Left renal cortex interstitium (tissue), 4 donors: ENCODE data around the gene DNPH1. TPM values are rescaled to one million over a fixed set of nuclear protein-coding genes. Genes with fewer than 3 reads are reported as not detected.

Experiments used
- DNase-seq, 4 donors: peaks; one replicate each; pipeline ENCODE4 v3.0.0-alpha.2; 2013; ENCODE audit warnings: low read depth in 4 of 4, low spot score in 2 of 4, missing footprints in 1 of 4
- polyA plus RNA-seq, 4 donors: library from polyadenylated mRNA; unstranded; fragments of 120-200 nt; gene quantifications; one replicate each; pipeline ENCODE4 v1.2.1, GENCODE V29; 2013; ENCODE audit not compliant: insufficient read length in 4 of 4

The DNPH1 gene, protein sequence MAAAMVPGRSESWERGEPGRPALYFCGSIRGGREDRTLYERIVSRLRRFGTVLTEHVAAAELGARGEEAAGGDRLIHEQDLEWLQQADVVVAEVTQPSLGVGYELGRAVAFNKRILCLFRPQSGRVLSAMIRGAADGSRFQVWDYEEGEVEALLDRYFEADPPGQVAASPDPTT
- polyA plus RNA-seq: 100 to 1,000 TPM in 1 of 4 donors, 10 to 100 TPM in 3; 54.6 to 111 (median 81.2) TPM

DNA sequence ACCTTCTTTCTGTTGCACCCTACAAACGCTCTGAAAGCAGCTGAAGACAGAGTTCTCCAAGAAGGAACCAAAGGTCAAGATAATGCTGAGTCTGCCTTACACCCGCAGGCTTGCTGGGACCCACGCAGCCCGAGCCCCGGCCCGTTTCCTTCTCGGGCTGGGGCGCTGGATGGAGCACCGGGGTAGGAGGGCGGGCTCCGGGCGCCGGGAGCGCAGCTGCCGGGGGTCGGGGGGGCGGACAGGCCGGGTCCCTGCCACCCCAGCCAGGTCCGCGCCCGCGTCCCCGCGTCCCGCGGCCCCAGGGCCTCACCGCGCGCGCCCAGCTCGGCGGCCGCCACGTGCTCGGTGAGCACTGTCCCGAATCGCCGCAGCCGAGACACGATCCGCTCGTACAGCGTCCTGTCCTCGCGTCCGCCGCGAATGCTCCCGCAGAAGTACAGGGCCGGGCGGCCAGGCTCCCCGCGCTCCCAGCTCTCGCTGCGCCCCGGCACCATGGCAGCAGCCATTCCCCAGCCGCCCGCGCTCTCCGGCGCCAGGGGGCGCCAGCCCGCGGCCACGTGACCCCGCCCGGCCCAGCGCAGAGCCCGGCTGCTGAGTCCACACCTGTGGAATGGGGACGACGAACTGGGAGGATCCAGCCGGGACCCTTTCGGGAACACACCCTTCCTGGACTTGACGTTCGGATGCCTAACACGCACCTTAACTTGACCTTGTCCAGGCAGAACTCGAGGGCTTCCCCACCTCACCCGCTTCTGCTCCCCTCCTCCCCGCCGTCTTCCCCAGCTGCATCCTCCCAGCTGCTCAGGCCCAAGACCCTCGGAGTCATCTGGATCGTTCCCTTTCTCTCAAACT is at the start of gene DNPH1:
Gene DNPH1 (minus strand): TSS at position 531 of the 852 bp plus-strand sequence. CDS start 25 bp downstream, at position 506.
- peak in 2 of 4 donors; percentile 48 to 68 for DNase-seq

DNA sequence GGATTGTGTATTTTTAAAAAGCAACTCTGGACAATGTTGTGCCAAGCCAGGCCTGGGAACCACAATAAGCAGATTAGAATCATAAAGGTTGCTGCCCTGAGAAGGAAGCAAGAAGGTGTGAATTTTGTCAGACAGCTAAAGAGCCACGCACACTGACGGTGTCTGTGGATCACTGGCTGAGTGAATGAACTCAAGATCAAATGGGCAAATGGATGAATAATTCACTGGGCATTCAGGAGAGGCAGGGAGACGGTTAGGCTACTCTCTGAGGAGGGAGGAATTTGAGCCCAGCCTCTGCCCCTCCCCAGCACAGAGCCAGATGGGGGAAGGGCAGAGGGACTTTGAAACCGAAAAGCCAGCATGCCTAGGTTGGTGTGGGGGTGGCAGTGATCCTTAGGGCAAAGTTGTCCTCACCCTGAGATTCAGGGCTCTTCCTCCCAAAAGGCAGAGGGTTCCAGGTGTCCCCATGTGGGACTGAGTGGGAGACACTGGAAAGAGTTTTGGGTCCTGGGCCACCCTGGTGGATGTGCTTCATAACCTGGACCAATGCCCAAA is 49.3 kb upstream of the DNPH1 start:
- DNase-seq: no peak

DNA sequence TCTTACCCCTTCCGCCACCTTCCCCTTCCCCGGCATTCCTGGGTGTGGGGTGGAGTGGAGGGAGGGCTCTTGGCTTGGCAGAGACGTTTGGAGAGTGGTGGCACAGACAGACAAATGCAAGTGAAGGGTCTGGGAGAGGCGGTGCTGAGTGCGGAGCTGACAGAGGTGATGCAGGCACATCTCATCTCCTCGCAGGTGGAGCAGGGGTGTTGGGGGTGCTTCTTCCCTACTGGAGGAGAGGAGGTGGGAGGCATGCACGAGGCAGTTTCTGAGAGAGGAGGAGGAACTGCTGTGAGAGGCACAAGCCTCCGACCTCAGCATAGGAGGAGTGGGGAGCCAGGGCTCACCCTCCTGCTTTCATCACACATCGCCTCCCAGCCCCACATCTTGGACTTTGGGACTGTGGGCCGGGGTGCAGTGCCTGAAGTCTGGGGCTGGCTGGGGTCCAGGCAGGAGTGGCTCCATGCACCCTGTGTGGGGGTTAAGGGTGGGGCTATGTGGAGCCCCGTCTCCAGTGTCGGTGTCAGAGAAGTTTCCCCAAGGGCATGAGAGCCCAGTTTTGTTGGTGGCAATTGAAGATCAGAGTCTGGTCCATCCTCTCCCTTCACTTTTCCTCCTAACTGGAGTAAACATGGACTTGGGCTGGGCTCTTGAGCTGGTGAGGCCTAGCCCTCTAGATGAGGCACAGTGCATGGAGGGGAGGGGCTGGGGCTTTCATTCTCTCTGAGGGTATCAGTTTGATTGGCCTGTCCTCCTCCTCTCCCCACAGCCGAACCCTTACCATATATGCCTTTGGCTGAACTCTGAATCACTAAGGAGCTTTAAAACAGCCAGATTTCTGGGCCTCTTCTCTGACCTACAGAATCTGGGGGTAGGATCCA is 48.6 kb upstream of the DNPH1 start:
- DNase-seq: no peak

DNA sequence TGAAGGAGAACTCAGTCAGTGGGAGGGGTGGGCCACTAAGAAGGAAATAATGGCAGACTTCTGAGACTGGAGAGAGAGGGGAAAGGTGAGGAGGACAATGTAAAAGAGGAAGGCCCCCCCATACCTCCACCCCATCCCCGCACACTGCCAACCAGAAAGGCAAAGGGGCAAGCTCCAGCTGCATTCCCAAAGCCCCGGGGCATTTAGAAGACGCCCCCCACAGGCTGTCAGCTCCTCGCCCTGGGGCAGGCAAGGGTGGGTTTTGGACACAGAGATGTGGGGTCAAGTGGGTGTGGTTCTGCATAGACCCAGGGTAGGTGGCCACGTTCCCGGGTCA is 48.0 kb upstream of the DNPH1 start:
- DNase-seq: no peak

DNA sequence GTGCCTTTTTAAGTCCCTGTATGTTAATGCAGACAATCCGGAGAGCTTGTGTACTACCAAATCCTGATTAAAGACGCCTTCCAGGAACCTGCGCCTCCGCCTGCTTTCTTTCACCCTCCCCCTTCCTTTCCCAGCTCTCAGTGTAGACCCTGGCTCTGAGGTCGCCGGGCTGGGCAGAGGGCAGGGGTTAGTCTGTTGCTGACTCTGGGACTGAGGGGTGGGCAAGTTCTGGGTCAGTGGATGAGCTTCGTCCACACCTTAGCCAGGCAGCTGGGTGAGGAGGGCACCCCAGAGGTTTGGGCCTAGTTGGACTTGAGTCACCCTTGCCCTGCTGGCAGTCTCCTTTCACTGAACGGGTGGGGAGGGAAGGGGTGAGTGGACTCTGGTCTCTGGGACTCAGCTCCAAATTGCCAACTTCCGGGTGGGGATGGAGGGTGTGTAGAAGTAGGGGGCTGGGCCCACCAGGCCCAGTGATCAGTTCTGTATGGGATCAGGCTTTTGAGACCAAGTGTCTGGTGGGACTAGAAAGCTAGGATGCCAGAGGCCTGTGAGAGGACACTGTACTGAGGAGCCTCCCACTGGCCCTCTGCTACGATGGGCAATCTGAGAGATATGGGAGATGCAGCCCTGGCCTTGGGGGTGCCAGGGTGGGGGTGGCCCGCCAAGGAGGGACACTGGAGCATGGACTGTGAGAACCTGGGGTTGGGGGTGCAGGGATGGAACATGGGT is 47.5 kb upstream of the DNPH1 start:
- DNase-seq: no peak

DNA sequence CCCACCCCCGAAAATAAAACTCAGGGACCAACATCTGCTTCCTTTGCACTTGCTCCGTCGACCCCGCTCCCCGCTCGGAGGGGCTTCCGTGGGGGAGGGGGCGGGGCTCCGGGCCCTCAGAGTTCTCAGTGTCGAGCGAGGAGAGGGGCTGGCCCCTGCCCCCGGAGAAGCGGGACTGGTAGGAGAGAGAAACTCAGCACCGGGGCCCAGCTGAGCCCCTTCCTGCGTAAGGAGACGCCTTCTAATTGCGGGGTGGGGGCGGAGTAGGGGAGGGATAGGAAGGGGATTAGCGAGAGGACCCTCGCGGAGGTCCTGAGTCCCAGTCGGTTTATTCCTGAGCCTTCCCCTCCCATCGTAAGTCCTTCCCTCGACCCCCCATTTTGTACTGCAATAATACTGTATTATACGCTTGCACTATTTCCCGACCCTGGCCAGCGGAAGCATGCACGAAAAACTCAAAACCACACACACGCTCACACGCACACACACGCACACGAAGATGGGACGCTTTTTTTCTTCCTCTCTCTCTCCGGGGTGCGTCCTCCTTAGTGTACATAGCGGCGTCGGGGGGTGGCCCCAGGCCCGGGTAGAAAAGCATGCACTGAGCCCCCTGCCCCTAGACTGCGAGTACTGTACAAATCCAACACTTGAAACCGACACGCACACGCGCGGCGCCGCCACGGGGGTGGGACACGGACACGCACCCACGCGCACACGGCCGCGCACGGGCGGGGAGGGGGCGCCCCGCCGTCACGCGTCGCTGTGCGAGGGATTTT is 46.7 kb upstream of the DNPH1 start:
- no peak for DNase-seq

DNA sequence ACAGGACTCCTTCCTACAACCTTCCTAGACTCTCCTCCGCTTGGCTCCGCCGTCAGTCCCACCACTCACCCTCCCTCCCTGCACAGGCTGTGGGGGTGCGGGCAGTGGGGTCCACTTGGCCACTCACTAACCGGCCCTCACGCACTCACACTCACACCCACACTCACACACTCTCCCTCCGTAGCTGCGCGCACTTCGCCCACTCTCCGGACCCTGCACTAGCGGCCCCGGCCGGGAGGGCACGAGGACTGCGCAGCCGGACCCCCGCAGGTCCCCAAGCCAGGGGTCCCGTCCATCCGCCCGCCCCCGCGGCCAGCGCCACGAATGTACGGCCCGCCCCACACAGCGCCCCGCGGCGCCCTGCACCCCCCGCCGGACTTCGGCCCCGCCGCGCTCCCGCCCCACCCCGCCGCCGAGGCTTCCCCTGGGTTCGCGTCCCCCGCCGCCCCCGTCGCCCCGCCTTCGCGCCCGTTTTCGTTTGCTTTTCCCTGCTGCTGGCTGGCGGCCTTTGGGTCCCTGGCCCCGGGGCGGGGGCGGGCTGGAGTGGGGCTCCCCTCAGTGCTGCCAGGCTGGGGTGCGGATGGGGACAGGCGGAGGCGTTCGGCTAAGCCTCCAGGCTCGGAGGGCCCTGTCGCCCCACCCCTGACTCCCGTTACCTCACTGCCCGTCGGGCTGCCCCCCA is 45.8 kb upstream of the DNPH1 start:
- no peak for DNase-seq

DNA sequence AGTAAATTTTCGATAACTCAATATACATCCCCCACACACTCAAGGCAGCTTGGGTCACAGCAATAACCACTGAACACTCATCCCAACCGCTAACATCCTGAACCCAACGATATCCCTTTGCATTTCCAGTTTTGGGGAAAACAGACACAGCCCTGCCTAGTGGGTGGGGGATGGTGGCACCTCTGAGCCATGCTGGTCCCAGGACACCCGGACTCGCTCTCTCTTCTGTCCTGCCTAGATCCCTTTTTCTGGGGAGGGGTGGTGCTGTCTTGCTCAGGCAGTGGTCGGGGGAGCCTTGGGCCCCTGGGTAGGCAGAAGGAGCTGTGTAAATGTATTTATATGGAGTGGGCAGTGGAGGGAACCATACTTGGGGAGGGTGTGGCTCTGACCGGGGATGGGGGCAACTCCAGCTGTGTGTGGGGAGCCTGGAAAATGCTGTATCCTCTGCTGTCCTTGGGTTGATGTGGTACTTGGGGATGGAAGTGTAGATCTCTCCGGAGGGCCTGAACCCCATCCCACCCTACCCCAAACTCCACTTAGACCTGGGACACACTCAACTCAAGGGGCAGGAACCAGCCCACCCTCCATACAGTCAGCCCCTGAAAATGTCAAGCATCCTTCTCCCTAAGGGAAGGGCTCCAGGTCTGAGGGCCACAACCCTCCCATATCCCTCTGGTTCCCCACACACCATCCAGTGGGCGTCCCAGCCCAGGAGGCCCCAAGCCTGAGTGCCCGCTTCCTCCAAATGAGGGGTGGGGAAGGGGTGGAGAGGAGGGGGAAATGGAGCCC is 45.0 kb upstream of the DNPH1 start:
- DNase-seq: no peak

DNA sequence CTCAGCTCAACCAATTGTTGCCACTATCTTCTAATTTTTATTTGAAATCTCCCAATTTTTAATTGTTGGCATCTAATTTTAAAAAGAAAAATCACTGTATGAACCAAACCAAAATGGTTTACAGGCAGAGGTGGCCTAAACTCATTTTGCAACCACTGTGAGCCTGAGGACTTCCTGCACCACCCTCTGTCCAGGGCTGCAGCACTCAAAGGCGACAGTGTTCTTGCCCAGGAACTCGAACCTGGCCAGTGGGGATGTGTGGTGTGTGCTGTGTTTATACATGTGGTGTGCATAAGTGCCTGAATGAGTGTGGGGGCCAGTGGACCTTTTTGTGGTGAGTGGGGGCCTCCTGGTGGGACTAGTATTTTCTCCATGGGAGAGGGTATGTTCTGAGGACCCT is 44.4 kb upstream of the DNPH1 start:
- DNase-seq: no peak

DNA sequence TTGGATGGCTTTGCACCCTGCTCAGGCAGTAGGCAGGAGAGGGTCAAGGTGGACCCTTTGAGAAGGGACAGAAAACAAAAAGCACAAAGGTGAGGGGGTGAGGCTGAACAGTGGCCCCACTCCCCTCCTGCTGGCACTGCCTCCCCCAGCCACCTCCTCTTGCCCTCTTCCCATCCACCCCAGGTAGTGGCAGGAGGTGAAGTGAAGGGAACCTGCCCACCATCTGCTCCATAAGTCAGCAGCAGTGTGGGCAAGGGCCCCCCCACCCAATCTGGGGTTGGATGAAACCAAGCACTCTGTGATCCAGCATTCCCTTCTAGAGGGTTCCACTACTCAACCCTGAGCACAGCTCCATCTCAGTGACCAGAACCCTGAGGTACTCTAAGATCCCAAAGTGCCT is 42.7 kb upstream of the DNPH1 start:
- DNase-seq: no peak

DNA sequence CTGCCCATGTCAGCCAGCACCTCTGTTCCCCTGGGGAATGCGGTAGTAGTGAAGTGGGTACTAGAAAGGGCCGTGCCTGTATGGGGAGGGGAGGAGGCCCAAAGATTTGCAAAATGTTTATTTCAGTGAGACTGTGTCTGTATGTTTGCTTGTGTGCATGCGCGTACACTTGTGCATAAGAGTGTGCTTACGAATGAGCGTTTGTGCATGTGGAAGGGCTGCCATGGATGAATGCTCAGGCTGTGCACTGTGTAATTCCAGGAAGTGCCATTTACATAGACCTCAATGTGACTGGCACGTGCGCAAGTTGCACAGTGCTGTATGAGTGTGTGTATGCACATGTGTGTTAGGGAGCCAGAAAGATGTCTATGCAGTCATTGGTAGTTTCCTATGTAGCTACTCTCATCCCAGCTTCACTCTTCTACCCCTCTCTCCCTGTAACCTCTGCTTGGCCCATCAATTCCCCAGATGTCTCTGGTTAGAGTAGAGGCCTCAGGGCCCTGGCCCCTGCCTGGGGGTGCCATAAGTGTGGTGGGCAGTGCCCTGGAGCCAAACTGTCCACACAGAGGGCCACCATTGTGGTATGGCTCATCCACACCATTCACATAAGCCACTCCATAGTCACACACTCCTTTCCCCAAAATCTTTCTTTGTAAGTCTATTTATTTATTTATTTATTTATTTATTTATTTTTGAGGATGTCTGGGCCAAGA is 42.0 kb upstream of the DNPH1 start:
- no peak for DNase-seq

DNA sequence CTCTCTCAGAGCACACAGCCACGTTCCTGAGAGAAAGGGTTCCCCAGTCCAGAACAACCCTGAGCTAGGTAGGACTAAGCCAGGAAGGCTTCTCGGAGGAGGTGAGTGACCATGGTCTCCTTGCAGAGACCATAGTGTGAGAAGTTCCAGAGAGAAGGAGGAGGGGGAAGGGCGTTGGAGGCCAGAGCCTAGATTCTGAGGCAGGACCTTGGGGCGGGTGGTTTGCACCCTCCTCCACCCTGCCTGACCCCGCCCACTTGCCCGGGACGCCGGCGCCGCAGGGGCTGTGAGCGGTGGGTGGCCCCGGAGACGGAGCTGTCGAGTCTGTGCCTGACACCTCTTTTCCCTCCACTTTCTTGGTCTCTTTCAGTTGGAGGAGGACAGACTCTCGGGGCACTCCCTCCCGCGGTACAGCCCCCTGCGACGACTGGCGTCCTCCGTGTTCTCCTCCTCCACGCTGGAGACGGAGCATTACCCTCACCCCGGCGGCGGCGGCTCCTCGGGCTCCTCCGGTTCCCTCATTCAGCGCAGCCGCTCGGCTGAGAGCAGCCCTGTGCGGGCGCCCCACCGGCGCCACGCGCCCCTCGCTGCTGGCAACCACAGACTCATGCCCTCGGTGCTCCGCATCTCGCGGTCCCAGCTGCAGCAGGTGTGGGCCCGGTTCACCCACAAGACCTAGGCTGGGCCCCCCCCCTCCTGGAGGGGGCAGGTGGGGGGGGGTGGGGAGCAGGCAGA is 40.2 kb upstream of the DNPH1 start:
- no peak for DNase-seq

DNA sequence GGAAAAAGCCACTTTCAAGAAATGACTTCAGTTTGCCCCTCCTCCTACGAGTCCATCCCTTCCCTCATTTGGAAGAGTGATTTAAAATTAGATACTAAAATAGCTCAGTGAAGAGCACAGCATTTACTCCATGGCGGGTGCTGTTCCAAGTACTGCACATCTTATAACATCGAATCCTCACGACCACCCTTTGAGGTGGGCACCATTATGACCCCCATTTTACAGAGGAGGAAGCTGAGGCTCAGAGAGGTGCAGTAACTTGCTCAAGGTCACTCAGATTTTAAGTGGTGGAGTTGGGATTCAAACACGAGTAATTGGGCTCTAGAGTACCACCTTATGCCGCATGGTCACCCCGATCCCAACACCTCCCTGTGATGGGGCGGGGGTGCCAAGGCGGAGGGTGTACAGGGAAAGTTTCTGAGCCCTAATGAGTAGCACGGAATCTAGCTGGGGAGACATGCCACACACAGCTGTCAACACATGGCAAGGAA is 39.5 kb upstream of the DNPH1 start:
- no peak for DNase-seq

DNA sequence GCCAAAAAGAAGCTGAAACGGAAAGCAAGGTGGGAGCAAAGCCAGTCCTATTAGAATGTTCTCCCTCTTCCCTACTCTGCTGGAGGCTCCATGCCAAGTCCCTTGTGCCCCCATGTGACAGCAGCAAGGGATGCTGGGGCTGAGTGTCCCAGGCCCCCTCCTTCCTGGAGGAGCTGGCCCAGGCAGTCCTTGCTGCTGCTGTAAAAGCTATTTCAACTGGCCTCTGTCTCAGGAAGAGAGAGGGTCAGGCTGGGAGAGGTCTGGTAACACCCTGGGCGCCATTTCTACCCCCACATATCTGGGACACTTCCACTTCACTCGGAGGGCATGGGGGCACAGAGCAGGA is 39.0 kb upstream of the DNPH1 start:
- DNase-seq: no peak

DNA sequence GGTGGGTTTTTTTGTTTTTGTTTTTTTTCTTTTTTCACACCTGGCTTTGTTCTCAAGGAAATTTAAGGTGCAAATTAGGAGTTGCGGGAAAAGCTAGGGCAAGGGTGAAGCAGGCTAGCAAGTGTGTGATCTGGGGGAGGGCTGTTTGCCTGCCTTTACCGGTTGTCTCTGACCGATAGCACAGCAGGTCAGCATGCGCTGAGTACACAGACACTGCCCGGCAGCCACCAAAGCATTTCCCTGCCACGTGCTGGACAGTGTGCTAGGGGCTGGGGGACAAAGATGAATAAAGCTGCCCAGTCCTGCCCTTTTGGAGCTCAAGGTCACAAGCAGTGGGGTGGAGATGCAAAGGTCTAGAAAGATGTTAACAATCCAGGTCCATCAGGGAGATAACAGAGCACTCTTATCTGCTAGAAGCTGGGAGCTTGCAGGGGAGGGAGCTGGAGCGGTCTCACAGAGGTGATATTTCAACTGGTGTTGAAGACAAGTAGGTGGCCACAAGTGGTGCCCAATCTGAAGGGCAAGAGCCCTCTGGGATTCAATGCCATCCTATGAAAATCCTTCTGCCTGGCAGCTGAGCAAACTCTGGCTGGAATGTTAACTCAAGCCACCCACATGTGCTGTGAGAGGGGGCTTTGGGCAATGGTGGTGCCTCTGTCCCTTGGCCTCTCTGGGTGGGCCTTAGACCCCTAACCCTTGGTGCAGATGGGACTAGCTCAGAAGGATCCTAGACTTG is 38.5 kb upstream of the DNPH1 start:
- no peak for DNase-seq

DNA sequence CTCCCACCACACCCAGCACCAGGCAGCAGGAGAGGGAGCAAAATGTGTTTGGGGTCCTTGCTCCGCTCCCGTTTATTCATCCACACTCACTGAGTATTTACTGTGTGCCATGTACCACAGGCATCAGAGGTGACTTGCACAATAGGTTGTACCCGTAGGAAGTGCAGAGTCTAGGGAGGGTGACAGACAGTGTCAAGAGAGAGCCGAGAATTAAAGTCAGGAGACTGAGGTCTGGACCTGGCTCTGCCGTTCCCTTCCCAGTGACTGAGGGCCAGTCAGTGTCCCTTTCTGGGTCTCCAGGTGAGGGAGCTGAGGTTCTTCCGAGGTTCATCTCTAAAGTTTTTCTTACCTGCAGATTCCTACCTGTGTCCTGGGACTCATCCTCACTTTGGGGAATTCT is 36.3 kb upstream of the DNPH1 start:
- no peak for DNase-seq
